NCI-H1105 treated with DMSO at 0.1 percent for 48 hours (cell line): ENCODE measurements around the gene PPP2R3B.

Experiments used
- DNase-seq: peaks from one replicate; lab custom pipeline; 2025; lab: John Stamatoyannopoulos, UW

The PPP2R3B gene

GRCh38 chrX:298993-299392 is 87.7 kb downstream of the PPP2R3B start:
- no peak for DNase-seq

DNA sequence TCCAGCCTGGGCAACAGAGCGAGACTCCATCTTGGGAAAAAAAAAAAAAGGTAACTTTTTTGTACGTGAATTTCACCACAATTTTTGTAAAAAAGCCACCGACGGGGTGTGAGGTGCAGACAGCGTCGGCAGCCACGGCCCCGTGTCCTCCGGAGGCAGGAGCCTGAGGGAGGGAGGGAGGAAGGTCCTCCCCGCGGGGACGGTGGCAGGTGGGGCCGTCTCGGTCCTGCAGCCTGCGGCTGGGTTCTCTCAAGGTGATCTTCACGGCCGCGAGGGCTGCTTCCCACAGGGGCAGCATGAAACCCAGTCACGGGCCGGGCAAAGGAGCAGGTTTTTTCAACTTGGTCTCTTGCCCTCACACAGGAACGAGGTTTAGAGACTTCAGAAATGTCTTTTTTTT is 91.6 kb downstream of the PPP2R3B start:
- no peak for DNase-seq

DNA sequence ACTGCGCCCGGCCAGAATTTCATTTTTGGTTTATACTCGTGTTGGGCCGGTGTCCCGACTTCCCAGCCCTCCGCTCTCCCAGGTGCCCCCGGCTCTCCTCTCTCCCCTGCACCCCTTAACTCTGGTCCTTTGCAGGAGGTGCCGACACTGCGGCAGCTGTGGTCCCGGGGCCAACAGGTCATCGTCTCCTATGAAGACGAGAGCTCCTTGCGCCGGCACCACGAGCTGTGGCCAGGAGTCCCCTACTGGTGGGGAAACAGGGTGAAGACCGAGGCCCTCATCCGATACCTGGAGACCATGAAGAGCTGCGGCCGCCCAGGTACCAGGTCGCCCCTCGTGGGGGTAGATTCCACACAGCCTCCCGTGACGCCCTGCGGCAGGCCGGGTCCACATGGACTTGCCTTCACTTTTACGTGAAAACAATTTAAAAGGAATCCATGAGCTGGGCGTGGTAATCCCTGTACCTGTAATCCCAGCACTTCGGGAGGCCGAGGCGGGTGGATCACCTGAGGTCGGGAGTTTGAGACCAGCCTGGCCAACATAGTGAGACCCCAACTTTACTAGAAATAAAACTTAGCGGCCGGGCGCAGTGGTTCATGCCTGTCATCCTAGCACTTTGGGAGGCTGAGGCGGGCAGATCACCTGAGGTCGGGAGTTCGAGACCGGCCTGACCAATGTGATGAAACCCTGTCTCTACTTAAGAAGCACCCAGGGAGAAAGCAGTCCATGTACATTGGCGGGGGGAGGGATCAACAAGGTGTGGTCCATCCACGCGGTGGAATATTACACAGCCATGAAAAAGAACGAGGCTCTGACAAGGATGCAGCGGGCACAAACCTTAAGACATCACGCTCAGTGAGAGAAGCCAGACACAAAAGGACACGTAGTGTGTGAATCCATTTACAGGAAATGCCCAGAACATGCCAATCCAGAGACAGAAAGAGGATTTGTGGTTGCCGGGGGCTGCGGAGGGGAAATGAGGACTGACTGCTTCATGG is 93.5 kb downstream of the PPP2R3B start:
- DNase-seq: no peak

DNA sequence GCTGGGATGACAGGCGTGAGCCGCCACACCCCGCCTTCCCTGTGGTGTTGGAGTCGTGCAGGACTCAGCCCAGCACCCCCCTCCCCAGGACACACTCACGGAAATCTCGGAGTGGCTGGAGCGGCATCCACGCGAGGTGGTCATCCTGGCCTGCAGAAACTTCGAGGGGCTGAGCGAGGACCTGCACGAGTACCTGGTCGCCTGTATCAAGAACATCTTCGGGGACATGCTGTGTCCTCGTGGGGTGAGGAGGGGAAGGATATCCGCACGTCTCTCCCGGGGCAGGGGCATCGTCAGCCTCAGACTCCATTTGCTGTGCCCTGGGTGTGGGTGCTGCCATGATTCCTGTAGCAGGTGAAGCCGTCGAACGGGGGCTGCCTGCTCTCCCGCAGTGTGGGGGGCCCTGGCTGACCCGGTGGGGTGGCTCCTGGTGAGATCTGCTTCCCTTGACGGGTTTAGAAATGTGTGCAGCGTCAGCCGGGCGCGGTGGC is 95.3 kb downstream of the PPP2R3B start:
- no peak for DNase-seq

- DNase-seq: no peak
These were observed 96.1 kb downstream of the PPP2R3B start for GRCh38 chrX:290476-291166.

- DNase-seq: no peak
These were observed 98.1 kb downstream of the PPP2R3B start for GRCh38 chrX:288561-288991.

GRCh38 chrX:287670-288069 is 99.0 kb downstream of the PPP2R3B start:
- no peak for DNase-seq

GRCh38 chrX:285076-285677 is 101.5 kb downstream of the PPP2R3B start:
- DNase-seq: no peak
